ENCODE results near the gene TTC7B.

DNA sequence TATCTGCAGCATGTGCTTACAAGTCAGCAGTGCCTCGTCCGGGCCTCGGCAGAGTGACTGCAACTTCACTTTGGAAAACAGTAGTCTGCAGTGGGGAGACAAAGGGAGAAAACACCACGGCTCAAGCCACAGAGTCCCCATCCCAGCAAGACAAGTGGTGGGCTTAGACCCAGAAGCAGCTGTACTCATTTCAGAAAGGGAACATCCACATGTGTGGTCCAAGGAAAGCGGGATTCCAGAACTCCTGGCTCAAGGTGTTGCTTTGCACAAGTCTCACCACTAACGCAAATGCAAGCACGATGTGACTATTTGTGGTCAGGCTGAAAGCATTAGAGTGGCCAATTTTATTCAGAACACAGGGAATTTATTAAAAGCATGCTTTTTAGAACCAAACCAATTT, 198.3 kb downstream of the TTC7B start:
- TF ChIP-seq, protein P1, sequence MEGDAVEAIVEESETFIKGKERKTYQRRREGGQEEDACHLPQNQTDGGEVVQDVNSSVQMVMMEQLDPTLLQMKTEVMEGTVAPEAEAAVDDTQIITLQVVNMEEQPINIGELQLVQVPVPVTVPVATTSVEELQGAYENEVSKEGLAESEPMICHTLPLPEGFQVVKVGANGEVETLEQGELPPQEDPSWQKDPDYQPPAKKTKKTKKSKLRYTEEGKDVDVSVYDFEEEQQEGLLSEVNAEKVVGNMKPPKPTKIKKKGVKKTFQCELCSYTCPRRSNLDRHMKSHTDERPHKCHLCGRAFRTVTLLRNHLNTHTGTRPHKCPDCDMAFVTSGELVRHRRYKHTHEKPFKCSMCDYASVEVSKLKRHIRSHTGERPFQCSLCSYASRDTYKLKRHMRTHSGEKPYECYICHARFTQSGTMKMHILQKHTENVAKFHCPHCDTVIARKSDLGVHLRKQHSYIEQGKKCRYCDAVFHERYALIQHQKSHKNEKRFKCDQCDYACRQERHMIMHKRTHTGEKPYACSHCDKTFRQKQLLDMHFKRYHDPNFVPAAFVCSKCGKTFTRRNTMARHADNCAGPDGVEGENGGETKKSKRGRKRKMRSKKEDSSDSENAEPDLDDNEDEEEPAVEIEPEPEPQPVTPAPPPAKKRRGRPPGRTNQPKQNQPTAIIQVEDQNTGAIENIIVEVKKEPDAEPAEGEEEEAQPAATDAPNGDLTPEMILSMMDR (IDR thresholded peaks at IDR 0.05; ENCODE audit: poor library complexity, severe bottlenecking): no peak
- TF ChIP-seq POLR2AphosphoS5 (IDR thresholded peaks at IDR 0.05): no peak
